DLD1 (cell line): ENCODE measurements around the gene PTPRN2.
"Not testable (repeated sequence)": the region's sequence is repeated elsewhere in the genome, so short reads cannot be mapped to it uniquely, and the experiment has no call there.

Experiments used
- in situ Hi-C: cut with HindIII; loops from 2 replicates; pipeline ENCODE4 v1.10.0; 2017; ENCODE audit warnings: low sequenced_read_pairs

PTPRN2 gene

DNA sequence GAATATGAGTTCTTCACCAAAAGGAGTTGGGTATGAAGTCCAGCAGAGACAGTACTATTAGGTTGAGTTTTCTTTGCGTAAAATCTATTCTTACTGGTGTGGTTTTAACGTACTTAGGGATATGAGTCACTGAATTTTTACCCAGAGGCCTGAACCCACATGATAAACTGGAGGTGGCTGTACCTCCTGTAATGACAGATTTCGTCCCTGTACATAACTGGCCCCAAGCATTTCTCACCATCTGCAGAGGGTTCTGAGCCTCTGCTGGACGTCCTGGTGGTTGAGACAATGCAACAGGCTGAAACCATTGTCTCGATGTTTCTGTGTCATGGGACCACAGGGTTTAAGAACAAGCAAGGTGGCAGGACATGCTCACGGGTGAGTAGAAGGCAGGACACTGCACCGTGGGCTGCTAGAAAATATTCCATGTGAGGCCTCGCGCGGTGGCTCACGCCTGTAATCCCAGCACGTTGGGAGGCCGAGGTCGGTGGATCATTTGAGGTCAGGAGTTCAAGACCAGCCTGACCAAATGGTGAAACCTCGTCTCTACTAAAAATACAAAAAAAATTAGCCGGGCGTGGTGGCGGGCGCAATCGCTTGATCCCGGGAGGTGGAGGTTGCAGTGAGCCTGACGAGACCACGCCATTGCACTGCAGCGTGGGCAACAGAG is 1017.0 kb downstream of the PTPRN2 start:
- in situ Hi-C loops, result no loop called here

DNA sequence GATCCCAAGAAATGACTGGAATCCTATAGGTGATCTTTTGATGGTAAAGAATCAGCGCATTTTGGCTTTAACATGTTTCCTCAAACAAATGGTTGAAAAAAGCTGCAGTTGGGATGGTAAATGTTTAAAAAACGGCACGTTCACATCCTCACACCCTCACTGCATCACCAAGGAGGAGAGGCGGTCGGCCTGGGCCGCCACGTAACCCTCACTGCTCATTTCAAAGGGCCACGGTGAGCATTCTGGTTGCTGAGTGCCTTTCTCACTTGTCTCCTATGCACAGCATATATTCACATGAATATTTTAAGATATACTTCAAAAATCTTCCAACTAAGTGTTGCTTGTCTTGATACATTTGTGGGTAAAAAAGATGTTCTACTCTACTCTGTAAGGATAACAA is 1017.7 kb downstream of the PTPRN2 start:
- in situ Hi-C loops, result no loop called here

DNA sequence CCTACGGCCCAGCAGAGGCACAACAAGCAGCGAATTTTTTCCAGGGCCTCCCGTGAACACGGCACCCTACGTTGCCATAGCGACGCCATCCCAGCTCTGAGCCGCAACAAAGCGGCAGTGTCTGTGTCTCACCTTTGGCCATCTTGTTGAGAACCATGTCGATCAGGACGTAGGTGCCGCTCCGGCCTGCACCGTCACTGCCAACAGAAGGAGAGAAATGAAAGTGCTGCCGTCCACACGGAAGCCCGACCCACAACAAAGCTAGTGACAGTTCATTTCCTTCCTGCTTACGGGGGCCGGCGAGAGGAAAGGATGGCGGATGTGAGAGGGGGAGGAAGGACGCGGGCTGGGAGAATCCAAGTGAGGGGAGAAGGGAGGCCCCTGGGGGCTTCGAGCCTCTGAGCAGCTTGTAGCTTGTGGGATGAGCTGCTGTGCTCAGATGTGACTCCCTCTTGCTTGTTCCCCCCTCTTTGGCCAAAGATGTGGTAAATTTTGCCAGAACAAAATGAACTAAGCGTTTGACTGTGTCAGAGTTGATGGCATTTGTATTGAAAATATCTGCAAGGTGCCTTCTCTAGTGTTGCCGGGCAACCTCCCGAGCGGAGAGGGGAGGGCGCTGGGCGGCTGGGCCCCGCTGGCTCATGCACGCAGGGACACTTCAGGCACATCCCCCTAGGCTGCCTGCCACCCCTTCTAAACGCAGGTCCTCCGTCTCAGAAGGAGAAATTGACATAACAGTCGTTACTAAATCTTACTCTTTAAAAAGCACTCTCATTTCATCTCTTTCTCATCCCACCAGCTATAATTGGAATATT is 1018.6 kb downstream of the PTPRN2 start:
- in situ Hi-C loops, result no loop called here

DNA sequence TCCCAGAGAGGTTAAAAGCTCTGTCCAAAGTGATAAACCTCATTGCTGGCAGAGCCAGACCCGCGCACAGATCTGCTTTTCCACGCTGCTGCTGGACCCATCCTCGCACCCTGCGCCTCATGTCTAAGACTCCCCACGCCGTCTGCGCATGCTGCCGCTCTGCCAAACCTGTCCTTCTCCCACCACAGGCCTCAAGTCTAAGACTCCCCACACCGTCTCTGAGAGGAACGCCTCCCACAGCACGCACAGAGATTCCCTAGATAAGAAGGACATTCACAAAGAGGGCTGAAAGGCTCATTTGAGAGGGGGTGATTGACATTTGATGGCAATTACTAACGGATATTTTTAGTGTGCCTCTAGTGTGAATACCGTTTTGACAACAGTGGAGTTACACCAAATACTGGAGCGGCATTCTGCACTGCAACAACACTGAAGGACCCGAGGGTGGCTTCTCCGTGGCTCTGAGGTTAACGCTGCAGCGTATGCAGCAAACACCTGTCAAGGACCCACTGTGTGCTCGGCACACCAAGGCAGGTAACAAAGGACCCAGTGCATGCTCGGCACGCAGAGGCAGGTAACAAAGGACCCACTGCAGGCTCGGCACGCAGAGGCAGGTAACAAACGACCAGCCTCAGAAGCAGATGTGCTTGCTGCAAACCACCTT is 1019.4 kb downstream of the PTPRN2 start:
- in situ Hi-C loops, result no loop called here

DNA sequence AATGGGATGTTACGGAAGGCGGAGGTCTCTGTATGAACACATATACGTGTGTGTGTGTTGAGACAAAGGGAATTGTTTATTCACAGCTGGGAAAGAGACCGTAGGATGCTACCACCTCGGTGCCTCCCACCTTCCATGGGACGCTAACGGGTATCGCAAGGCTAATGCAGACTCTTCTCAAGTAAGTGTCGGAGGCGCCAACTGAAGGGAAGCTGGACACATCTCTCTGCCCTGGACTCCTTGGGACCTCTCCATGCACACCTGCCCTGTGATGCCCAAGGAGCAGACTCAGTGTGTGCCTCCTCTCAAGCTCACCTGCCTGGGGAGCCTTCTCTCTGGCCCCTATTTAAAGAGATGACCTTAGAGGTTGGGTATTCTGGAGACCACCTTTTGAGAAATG is 1020.0 kb downstream of the PTPRN2 start:
- in situ Hi-C loops, result no loop called here

DNA sequence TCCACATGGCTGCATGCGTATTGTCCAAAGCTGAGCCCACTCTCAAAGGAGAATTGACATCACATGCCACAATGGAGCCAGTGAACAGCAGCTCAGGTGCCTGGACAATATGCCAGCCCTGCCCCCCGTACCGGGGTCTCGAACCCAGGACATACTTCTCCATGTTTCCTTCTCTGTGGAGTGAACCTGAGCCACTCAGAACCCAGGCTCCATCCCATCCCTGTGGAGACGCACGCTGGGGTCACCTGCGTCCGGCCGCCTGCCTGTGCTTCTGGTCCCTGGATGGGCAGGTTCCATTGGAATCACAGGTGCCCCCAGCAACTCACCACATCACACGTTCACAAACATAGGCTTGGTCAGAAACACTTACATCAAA is 1021.0 kb downstream of the PTPRN2 start:
- in situ Hi-C loops, result no loop called here

DNA sequence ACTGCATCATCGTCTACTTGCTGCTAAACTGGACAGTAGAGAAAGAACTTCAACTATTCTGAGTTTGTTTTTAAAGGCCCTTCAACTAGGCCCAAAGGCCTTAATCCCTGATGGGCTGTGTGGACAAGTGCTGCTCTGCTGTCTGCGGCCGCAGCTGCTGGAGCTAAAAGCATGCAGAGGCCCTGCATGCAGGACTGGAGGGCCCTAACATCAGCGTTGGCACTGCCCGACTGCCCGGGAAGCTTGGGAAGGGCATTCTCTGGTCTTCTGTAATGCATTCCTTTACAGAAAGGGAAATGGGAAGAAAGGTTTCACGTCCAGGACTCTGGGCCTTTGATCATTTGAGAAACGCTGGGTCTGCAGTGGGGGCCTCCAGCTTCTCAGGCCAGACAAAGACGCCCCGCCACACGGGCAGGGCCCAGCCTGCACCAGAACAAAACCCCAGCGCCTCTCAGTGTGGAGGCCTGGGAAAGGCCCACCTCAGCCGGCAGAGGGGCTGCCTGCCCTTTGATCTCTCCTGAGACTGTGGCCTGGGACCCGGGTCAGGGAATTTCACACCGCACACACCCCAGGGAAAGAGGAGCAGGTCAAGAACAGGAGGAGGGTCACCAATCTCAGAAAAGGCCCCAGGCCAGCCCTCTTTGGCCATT is 1021.5 kb downstream of the PTPRN2 start:
- in situ Hi-C loops, result no loop called here

DNA sequence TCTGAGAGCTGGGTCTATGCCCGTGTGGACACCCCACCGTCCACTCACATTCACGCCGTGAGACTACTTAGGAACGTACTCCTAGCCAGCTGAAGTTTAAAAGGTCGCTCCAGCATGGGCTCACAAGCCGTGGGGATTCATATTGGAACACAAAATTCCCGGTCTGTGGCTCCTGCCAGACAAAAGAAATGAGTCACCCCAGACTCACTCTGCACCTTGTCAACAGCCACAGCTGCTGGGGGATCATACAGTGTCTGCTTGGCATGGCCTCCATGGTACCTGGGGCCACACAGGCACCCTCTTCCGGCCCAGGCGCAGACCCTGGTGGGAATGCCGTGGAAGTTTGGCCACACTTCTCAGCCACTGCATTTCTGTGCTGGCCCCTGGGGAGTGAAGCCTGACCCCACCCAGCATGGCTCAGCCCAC is 1022.4 kb downstream of the PTPRN2 start:
- in situ Hi-C loops, result no loop called here

DNA sequence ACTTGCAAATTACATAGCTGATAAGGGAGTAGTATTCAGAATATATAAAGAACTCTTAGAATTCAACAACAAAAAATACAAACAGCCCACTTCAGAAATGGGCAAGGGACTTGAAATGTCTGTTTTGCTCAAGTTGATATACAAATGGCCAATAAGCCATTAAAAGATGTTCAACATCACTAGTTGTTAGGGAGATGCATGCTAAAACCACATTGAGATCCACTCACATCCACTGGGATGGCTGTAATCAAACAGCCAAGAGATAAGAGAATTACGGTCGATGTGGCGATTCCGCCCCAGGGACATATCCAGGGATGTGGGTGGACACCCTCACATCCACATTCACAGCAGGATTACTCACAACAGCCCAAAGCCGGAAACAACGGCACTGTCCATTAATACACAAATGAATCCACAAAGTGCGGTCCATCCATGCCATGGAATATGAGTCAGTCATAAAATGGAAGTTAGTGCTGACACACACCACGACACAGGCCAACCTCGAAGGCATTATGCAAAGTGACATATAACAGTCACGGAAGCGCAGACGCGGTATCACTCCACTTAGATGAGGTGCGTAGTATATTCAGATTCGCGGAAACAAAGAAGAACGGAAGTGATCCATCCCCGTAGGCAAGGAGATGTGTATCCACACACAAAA is 1023.0 kb downstream of the PTPRN2 start:
- in situ Hi-C loops, result no loop called here

DNA sequence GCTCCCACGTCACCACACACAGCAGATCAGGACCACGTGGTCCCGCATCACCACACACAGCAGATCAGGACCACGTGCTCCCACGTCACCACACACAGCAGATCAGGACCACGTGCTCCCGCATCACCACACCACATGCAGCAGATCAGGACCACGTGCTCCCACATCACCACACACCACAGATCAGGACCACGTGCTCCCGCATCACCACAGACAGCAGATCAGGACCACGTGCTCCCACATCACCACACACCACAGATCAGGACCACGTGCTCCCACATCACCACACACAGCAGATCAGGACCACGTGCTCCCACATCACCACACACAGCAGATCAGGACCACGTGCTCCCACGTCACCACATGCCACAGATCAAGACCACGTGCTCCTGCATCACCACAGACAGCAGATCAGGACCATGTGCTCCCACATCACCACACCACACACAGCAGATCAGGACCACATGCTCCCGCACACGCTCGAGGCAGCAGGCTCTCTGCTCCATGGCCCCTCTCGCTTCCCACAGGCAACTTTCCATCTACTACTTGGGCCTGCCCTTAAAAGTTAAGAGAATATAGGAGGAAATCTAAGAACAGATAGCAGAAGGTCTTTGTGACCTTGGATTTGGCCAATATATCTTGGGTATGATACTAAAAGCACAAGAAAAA is 1024.0 kb downstream of the PTPRN2 start:
- in situ Hi-C loops, result not testable (repeated sequence)

DNA sequence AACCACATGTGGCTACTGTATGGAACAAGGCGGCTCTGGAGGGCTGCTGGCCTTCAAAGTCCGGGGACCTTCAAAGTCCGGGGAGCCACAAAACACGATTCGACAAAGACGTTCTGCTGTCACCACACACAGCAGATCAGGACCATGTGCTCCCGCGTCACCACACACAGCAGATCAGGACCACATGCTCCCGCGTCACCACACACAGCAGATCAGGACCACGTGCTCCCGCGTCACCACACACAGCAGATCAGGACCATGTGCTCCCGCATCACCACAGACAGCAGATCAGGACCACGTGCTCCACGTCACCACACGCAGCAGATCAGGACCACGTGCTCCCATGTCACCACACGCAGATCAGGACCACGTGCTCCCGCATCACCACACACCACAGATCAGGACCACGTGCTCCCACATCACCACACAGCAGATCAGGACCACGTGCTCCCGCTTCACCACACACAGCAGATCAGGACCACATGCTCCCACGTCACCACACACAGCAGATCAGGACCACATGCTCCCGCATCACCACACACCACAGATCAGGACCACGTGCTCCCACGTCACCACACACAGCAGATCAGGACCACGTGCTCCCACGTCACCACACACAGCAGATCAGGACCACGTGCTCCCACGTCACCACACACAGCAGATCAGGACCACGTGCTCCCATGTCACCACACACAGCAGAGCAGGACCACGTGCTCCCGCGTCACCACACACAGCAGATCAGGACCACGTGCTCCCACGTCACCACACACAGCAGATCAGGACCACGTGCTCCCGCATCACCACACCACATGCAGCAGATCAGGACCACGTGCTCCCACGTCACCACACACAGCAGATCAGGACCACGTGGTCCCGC is 1024.9 kb downstream of the PTPRN2 start:
- in situ Hi-C loops, result not testable (repeated sequence)

DNA sequence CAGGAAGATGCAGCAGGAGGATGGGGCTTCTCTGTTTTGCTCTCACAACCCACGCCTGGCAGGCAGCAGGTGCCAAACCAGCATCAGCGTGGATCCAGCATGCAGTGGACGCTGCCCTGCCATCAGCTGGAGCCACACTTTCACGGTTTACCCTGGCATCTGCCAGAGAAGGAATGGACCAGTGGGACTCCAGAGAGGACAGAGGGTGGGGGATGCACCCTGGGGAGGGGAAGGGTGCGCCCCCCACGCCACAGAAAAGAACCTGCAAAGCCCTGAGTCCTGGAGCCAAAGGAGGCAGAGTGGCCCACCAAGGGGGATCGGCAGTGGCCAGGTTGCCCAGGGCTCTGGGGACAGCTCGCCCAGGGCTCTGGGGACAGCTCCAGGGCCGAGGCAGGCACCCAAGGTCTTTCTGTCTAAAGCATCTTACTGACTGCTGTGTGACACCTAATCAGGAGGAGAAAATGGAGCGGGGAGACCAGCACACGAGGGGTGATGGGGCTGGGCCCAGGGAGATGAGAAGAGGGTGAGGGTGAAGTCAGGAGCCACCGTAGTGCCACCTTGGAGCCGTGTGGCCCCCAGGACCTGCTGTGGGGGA is 1025.7 kb downstream of the PTPRN2 start:
- in situ Hi-C loops, result no loop called here

DNA sequence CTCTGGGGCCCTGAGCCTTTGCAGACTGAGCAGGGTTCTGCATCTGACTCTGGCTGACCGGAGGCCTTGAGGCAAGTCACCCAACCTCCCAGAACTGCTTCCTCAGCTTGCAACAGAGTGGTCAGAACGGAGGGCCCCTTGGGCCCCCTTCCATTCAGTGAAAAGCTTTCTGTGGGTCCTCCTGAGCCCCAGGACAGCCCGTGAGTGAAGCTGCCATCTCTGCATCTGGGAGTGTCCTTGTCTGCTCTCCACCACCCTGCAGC is 1026.2 kb downstream of the PTPRN2 start:
- in situ Hi-C loops, result no loop called here

DNA sequence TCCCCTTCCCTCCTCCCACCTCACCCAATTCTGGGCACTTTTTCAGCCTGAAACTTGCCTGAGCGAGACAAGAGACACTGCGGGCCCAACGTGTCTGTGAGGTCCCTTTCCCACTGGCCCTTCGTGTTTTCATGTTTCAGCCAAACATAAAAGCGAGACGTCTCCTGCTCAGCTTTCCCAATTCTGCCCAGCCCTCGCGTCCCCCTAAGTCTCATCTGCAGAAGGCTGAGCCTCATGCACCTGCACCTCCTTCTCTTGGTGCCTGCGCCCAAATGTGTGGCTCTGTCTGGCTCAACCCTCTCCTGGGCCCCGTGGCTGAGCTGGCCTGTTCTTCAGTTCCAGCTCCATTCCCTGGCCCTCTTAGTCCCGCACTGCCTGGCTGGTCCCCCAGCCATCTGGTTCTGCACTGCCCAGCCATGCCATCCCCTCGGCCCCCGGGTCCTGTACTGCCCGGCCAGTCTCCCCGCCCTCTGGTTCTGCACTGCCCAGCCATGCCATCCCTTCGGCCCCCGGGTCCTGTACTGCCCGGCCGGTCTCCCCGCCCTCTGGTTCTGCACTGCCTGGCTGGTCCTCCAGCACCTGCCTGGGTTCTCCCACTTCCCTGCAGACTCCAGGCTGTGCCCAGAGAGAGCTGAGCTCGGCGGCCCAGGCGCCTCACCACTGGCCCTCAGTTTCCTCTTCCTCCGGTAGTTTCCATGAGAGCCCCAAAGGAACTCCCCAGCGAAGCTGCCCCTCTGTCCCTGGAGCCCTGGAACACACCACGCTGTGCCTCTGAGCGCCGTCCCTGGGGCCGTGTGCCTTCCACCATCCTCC is 1026.7 kb downstream of the PTPRN2 start:
- in situ Hi-C loops, result no loop called here

DNA sequence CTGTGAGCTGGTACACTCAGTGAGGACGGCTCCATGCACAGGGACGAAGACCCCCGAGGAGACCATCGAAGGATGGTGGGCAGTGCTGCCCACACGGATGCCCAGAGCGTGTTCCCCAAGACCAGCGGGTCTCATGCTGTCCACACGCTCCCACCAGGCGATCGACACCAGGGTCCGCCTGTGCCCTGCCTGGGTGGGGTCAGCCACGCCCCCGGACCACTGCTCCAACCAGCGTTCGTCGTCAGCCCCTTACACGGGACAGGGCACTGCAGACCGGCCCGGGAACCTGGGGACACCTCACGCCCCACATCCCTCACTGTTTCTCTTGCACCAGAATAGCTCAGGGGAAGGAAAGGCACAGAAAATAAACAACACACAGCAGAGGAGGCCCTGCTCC is 1027.4 kb downstream of the PTPRN2 start:
- in situ Hi-C loops, result no loop called here

DNA sequence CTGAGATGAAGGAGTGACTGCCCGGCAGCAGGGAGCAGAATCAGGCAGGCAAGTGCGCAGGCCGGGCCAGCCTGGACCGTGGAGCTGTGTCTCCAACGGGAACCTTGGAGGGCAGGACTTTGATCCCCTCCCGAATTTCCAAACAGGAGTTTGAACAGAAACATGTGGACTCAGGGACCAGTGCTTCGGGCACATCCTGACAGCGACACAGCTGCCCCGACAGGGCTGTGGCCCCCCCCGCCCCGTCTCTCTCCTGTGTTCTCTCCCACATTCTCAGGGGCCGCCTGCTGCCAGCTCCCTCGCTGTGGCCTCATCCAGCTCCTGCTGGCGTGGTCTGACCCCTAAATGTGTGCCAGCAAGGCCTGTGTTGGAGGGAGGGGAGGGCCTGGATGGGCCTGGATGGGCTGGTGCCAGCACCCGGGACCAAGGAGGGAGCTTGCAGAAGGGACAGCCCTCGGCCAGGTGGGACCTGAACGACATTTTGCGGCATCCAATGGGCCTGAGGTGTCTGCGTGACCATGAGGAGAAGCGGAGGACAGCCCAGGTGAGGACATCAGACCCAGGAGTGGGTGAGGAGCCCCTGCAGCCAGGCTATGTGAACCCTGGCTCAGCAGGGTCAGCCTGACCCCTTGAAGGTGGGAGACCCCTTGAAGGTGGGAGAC is 1027.9 kb downstream of the PTPRN2 start:
- in situ Hi-C loops, result no loop called here

DNA sequence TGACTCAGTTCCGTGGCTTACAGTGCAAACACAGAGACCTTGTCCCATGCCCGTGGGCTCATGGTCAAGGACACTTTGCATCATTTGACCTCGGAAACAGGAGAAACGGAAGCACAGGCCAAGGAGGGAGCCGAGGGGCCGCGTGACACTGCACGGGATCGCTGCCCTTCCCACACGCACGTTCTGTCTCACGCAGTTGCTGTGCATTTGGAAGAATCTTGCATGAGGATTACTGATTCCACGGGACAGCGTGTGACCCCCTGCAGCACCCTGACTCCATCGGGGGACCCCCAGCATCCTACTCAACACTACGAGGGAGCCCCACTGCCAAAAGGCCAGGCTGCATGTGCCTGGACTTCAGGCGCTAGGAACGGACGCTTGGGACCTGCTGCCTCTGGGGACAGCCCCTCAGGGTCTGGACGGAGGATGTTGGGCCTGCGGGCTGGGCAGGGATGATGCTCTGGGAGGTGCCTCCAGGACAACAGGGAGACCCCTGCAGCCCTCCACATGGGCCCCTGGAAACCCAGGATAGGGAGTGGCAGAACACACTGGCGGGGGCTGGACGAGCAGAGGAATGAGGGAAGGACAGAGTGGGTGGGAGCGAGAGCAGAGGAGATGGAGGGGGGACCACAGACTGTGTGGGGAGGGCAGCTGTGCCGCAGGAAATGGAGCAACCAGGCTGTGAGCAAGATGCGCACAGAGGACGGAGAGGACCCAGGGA is 1028.6 kb downstream of the PTPRN2 start:
- in situ Hi-C loops, result no loop called here
